GM06990 (cell line): ENCODE measurements around the gene SDK1.

Experiments used
- DNase-seq: peaks from one replicate; pipeline ENCODE4 v3.0.0-alpha.2; 2011; ENCODE audit not compliant: insufficient read length; ENCODE audit errors: extremely low read depth
- H3K27me3 ChIP-seq: replicated peaks from 2 replicates; pipeline ENCODE4 v1.6.0; 2011; ENCODE audit warnings: low read length; ENCODE audit not compliant: control insufficient read depth, insufficient read depth
- H3K36me3 ChIP-seq: 2 replicates; pipeline ENCODE4 v1.5.1; 2011; ENCODE audit warnings: low read length; ENCODE audit not compliant: control insufficient read depth, insufficient read depth
- H3K4me3 ChIP-seq: replicated peaks from 2 replicates; pipeline ENCODE4 v1.5.1; 2011; ENCODE audit warnings: low read depth, mild to moderate bottlenecking, control low read depth, low read length
- CTCF ChIP-seq: IDR thresholded peaks from 2 replicates; pipeline ENCODE4 v1.5.1; 2011; ENCODE audit warnings: low read length, control low read depth, mild to moderate bottlenecking, inconsistent platforms; ENCODE audit not compliant: insufficient read depth, poor library complexity, severe bottlenecking

The SDK1 gene

GRCh38 chr7:3986927-3987326, 685.9 kb downstream of the SDK1 start:
- no peak for DNase-seq
- Histone ChIP-seq H3K36me3 (no peaks in the 10 kb centered on the region), H3K4me3 (no peak overlapping the region), H3K27me3 (no peaks in the 10 kb centered on the region)
- TF ChIP-seq CTCF = no peak

GRCh38 chr7:3987426-3987927, 686.4 kb downstream of the SDK1 start:
- no peak overlapping the region for H3K4me3 ChIP-seq
- no peak for DNase-seq
- no peak for TF ChIP-seq CTCF
- no peaks in the 10 kb centered on the region for H3K27me3 ChIP-seq
- H3K36me3 ChIP-seq = no peaks in the 10 kb centered on the region

- no peak for DNase-seq
- TF ChIP-seq CTCF = no peak
- Histone ChIP-seq H3K4me3 (no peak overlapping the region), H3K27me3 (no peaks in the 10 kb centered on the region), H3K36me3 (no peaks in the 10 kb centered on the region)
Measured at GRCh38 chr7:3989723-3990122, 688.7 kb downstream of the SDK1 start.

- Histone ChIP-seq H3K4me3 (no peak overlapping the region), H3K36me3 (no peaks in the 10 kb centered on the region), H3K27me3 (no peaks in the 10 kb centered on the region)
- DNase-seq = no peak
- no peak for TF ChIP-seq CTCF
Measured at GRCh38 chr7:3991731-3992231, 690.7 kb downstream of the SDK1 start.

- Histone ChIP-seq H3K27me3 (no peaks in the 10 kb centered on the region), H3K36me3 (no peaks in the 10 kb centered on the region), H3K4me3 (no peak overlapping the region)
- no peak for TF ChIP-seq CTCF
- no peak for DNase-seq
Measured at GRCh38 chr7:3992841-3993240, 691.8 kb downstream of the SDK1 start.

GRCh38 chr7:3994764-3995163, 693.7 kb downstream of the SDK1 start:
- no peaks in the 10 kb centered on the region for H3K27me3 ChIP-seq
- DNase-seq = no peak
- no peaks in the 10 kb centered on the region for H3K36me3 ChIP-seq
- no peak for TF ChIP-seq CTCF
- H3K4me3 ChIP-seq = no peak overlapping the region
